IPS DF 19.7 (cell line): ENCODE measurements around the gene PGBD4.

Experiments used
- DNase-seq: peaks from one replicate; pipeline ENCODE4 v3.0.0-alpha.2; 2013; ENCODE audit warnings: low read depth, low spot score

Gene PGBD4

GRCh38 chr15:34101366-34102174 is at the start of gene PGBD4, which contains the start of gene EMC7:
Gene PGBD4, plus strand, starts transcription at chr15:34102083. Its CDS starts 449 bp downstream, at chr15:34102532.
Gene EMC7, minus strand, starts transcription at chr15:34101862. Its CDS starts 23 bp downstream, at chr15:34101839.
- DNase-seq = peak; percentile 97

GRCh38 chr15:34054081-34054707 is 47.7 kb upstream of the PGBD4 start:
- DNase-seq = no peak

GRCh38 chr15:34055868-34056595 is 45.9 kb upstream of the PGBD4 start:
- no peak for DNase-seq

GRCh38 chr15:34056911-34057310 is 45.0 kb upstream of the PGBD4 start:
- DNase-seq = no peak

- no peak for DNase-seq
Measured at GRCh38 chr15:34059476-34059875, 42.4 kb upstream of the PGBD4 start.

- no peak for DNase-seq
Measured at GRCh38 chr15:34059946-34060345, 41.9 kb upstream of the PGBD4 start.

- DNase-seq = no peak
Measured at GRCh38 chr15:34064438-34064837, 37.4 kb upstream of the PGBD4 start.

- DNase-seq = no peak
Measured at GRCh38 chr15:34065261-34065660, 36.6 kb upstream of the PGBD4 start.

GRCh38 chr15:34065941-34066340 is 35.9 kb upstream of the PGBD4 start:
- no peak for DNase-seq

GRCh38 chr15:34070003-34070402 is 31.9 kb upstream of the PGBD4 start:
- DNase-seq = no peak

GRCh38 chr15:34076785-34077184 is 25.1 kb upstream of the PGBD4 start:
- no peak for DNase-seq

- no peak for DNase-seq
Measured at GRCh38 chr15:34078900-34079299, 23.0 kb upstream of the PGBD4 start.

- no peak for DNase-seq
Measured at GRCh38 chr15:34079904-34080303, 22.0 kb upstream of the PGBD4 start.

- DNase-seq = no peak
Measured at GRCh38 chr15:34084086-34084485, 17.8 kb upstream of the PGBD4 start.

- no peak for DNase-seq
Measured at GRCh38 chr15:34085746-34086145, 16.1 kb upstream of the PGBD4 start.

GRCh38 chr15:34099914-34100313 is 2.0 kb upstream of the PGBD4 start:
- DNase-seq = no peak

- DNase-seq = no peak
Measured at GRCh38 chr15:34102175-34102925, 467 bp downstream of the PGBD4 start.

GRCh38 chr15:34106423-34106822 is 4.5 kb downstream of the PGBD4 start:
- DNase-seq = no peak

- DNase-seq = no peak
Measured at GRCh38 chr15:34107315-34107714, 5.4 kb downstream of the PGBD4 start.

GRCh38 chr15:34109797-34110663 is 8.1 kb downstream of the PGBD4 start:
- no peak for DNase-seq

GRCh38 chr15:34111488-34111887 is 9.6 kb downstream of the PGBD4 start:
- no peak for DNase-seq
